Keratinocyte (primary cell): ENCODE measurements around the gene SHROOM3. TPM values are rescaled to one million over a fixed set of nuclear protein-coding genes. Genes with fewer than 3 reads are reported as not detected.

Experiments
- DNase-seq: peaks from one replicate; pipeline ENCODE4 v3.0.0-alpha.2; 2011; ENCODE audit warnings: low read depth, missing footprints, low spot score
- FAIRE-seq: peaks from 2 replicates; lab custom pipeline; 2011; peaks lifted over from hg19 to GRCh38; lab: Jason Lieb, UNC
- H2AFZ ChIP-seq: 2 replicates; pipeline ENCODE4 v1.6.0; 2012; ENCODE audit warnings: low read length, control low read depth, inconsistent platforms; ENCODE audit not compliant: control insufficient read depth
- H3K27ac ChIP-seq: 2 replicates; pipeline ENCODE4 v1.5.1; 2011; ENCODE audit warnings: low read length; ENCODE audit not compliant: control insufficient read depth, insufficient read depth
- H3K27me3 ChIP-seq: 3 replicates; pipeline ENCODE4 v1.6.0; 2011; ENCODE audit warnings: low read length; ENCODE audit not compliant: control insufficient read depth, insufficient read depth; ENCODE audit errors: extremely low read depth
- H3K36me3 ChIP-seq, 2 experiments: 2 replicates in 1 of 2; 3 replicates in 1 of 2; pipeline ENCODE4 v1.5.1; 2011; ENCODE audit warnings: low read length in 2 of 2, mild to moderate bottlenecking in 1 of 2; ENCODE audit not compliant: control insufficient read depth in 2 of 2, insufficient read depth in 2 of 2; ENCODE audit errors: extremely low read depth in 1 of 2
- H3K4me1 ChIP-seq: 3 replicates; pipeline ENCODE4 v1.5.1; 2011; ENCODE audit warnings: low read length; ENCODE audit not compliant: control insufficient read depth, insufficient read depth; ENCODE audit errors: extremely low read depth
- H3K4me2 ChIP-seq: 3 replicates; pipeline ENCODE4 v1.6.0; 2011; ENCODE audit warnings: low read depth, low read length; ENCODE audit not compliant: control insufficient read depth, insufficient read depth; ENCODE audit errors: extremely low read depth
- H3K4me3 ChIP-seq, 3 experiments: fragments of 200-600 bp in 1 of 3; sonication (generic) in 1 of 3; 2 replicates in 2 of 3; 3 replicates in 1 of 3; pipeline ENCODE4 v1.5.1; 2011 to 2016; ENCODE audit warnings: low read length in 3 of 3, mild to moderate bottlenecking in 3 of 3, control low read depth in 2 of 3, inconsistent platforms in 1 of 3, low read depth in 1 of 3, mixed read lengths in 1 of 3, mixed run types in 1 of 3, moderate library complexity in 1 of 3; ENCODE audit not compliant: control insufficient read depth in 2 of 3, insufficient read depth in 2 of 3; ENCODE audit errors: extremely low read depth in 1 of 3
- H3K79me2 ChIP-seq: 2 replicates; pipeline ENCODE4 v1.6.0; 2012; ENCODE audit warnings: low read length; ENCODE audit not compliant: control insufficient read depth, insufficient read depth
- H3K9ac ChIP-seq: 3 replicates; pipeline ENCODE4 v1.6.0; 2011; ENCODE audit warnings: low read length; ENCODE audit not compliant: control insufficient read depth, insufficient read depth; ENCODE audit errors: extremely low read depth
- H3K9me1 ChIP-seq: 3 replicates; pipeline ENCODE4 v1.6.0; 2011; ENCODE audit warnings: low read length; ENCODE audit not compliant: control insufficient read depth, insufficient read depth; ENCODE audit errors: extremely low read depth
- H3K9me3 ChIP-seq: 2 replicates; pipeline ENCODE4 v1.5.1; 2012; ENCODE audit warnings: low read depth, low read length; ENCODE audit not compliant: control insufficient read depth
- H4K20me1 ChIP-seq: 3 replicates; pipeline ENCODE4 v1.6.0; 2011; ENCODE audit warnings: low read length; ENCODE audit not compliant: control insufficient read depth, insufficient read depth; ENCODE audit errors: extremely low read depth
- CTCF ChIP-seq, 3 experiments: IDR thresholded peaks in 1 of 3; conservative IDR thresholded peaks in 1 of 3; optimal IDR thresholded peaks in 1 of 3; 2 replicates in 2 of 3; 3 replicates in 1 of 3; pipeline versions ENCODE3 to v1.5.1; 2011; ENCODE audit warnings: low read length in 3 of 3, mild to moderate bottlenecking in 3 of 3, moderate library complexity in 2 of 3, control low read depth in 1 of 3, inconsistent platforms in 1 of 3; ENCODE audit not compliant: insufficient read depth in 2 of 3; ENCODE audit errors: extremely low read depth in 1 of 3
- EZH2 ChIP-seq: IDR thresholded peaks from one replicate; pipeline ENCODE4 v1.6.1; 2012; ENCODE audit warnings: inconsistent platforms, mild to moderate bottlenecking, low read length, moderate library complexity
- dilution Hi-C: fragments of 300-500 bp; cut with MboI; formaldehyde crosslinking; loops from one replicate; pipeline ENCODE4 v1.7.0; 2020; ENCODE audit warnings: low sequenced_read_pairs; ENCODE audit not compliant: extremely low pct_ligation_motif_present
- polyA plus RNA-seq, 5 experiments: library from polyadenylated mRNA; depleted of rRNA in 3 of 5; stranded (reverse) in 3 of 5; stranded (forward) in 1 of 5; unstranded in 1 of 5; fragments of >200 nt; gene quantifications; 1 replicate in 1 of 5; 2 replicates in 3 of 5; 3 replicates in 1 of 5; pipeline versions ENCODE4 v1.2.1 to v1.2.3, GENCODE V29; 2011 to 2012; ENCODE audit warnings: missing spikeins in 2 of 5, low read depth in 1 of 5, low replicate concordance in 1 of 5

SHROOM3 gene
- polyA plus RNA-seq, 1 donor (not counting 4 experiments of a cell fraction or from before 2014, with no cell fraction given), result 4.9 TPM

- H3K9ac ChIP-seq, result no peak overlapping the region
- no peak overlapping the region for H2AFZ ChIP-seq
- H3K9me3 ChIP-seq, result no peaks in the 10 kb centered on the region
- H3K4me2 ChIP-seq, result no peak overlapping the region
- TF ChIP-seq EZH2, result no peak
- peaks cover 3% of the 10 kb centered on the region for H3K4me1 ChIP-seq
- no peaks in the 10 kb centered on the region for H3K9me1 ChIP-seq
- dilution Hi-C loops, result no loop called here
- peak; percentile 46 for FAIRE-seq
- H3K36me3 ChIP-seq, result no peaks in the 10 kb centered on the region
- no peaks in the 10 kb centered on the region for H4K20me1 ChIP-seq
- DNase-seq, result peak; percentile 40
- no peak overlapping the region for H3K4me3 ChIP-seq
- no peak overlapping the region for H3K27ac ChIP-seq
- H3K79me2 ChIP-seq, result no peaks in the 10 kb centered on the region
- H3K27me3 ChIP-seq, result no peaks in the 10 kb centered on the region
These were observed 368.5 kb downstream of the SHROOM3 start for GRCh38 chr4:76803522-76803921.

GRCh38 chr4:76804096-76804495, 369.1 kb downstream of the SHROOM3 start:
- Histone ChIP-seq H3K27ac (no peak overlapping the region), H3K9me3 (peaks cover 2% of the 10 kb centered on the region), H2AFZ (no peak overlapping the region), H3K4me1 (peaks cover 3% of the 10 kb centered on the region), H3K4me2 (no peak overlapping the region), H3K79me2 (no peaks in the 10 kb centered on the region), H4K20me1 (no peaks in the 10 kb centered on the region), H3K9me1 (no peaks in the 10 kb centered on the region), H3K9ac (no peak overlapping the region), H3K4me3 (no peak overlapping the region), H3K36me3 (no peaks in the 10 kb centered on the region), H3K27me3 (no peaks in the 10 kb centered on the region)
- TF ChIP-seq CTCF (optimal IDR thresholded peaks at IDR 0.05 in 1 of 3, IDR thresholded peaks at IDR 0.05 in 1 of 3, conservative IDR thresholded peaks at IDR 0.05 in 1 of 3; ENCODE audit: extremely low read depth in 1 of 3, insufficient read depth in 2 of 3, low read length in 3 of 3) (no peak), EZH2 (no peak)
- no peak for FAIRE-seq
- no peak for DNase-seq
- dilution Hi-C loops, result no loop called here

GRCh38 chr4:76806346-76806745, 371.3 kb downstream of the SHROOM3 start:
- TF ChIP-seq CTCF (optimal IDR thresholded peaks at IDR 0.05 in 1 of 3, IDR thresholded peaks at IDR 0.05 in 1 of 3, conservative IDR thresholded peaks at IDR 0.05 in 1 of 3; ENCODE audit: extremely low read depth in 1 of 3, insufficient read depth in 2 of 3, low read length in 3 of 3), result no peak
- TF ChIP-seq EZH2, result no peak
- Histone ChIP-seq H3K36me3 (no peaks in the 10 kb centered on the region), H3K27ac (no peak overlapping the region), H3K9me3 (peaks cover 2% of the 10 kb centered on the region), H4K20me1 (no peaks in the 10 kb centered on the region), H3K9me1 (no peaks in the 10 kb centered on the region), H3K79me2 (no peaks in the 10 kb centered on the region), H3K9ac (no peak overlapping the region), H2AFZ (no peak overlapping the region), H3K4me1 (peaks cover 3% of the 10 kb centered on the region), H3K27me3 (no peaks in the 10 kb centered on the region), H3K4me2 (no peak overlapping the region), H3K4me3 (no peak overlapping the region)
- DNase-seq (no peak), FAIRE-seq (no peak)
- dilution Hi-C loops, result no loop called here
